K562 (cell line): ENCODE results near the gene USP22. TPM values are rescaled to one million over a fixed set of nuclear protein-coding genes. Genes with fewer than 3 reads are reported as not detected.
A peak's percentile ranks its signal among the peaks of the same experiment; 100 is the strongest.

ENCODE experiments used
- ARID1B ChIP-seq: fragments of 450-650 bp; IDR thresholded peaks from 2 replicates; pipeline ENCODE4 v1.6.1; 2016; ENCODE audit warnings: antibody characterized with exemption, mild to moderate bottlenecking, inconsistent platforms
- CREM ChIP-seq: IDR thresholded peaks from 2 replicates; pipeline ENCODE4 v1.6.1; 2014; ENCODE audit warnings: antibody characterized with exemption, low read depth
- CUX1 ChIP-seq: fragments of 200-800 bp; sonication (Bioruptor generic); IDR thresholded peaks from 2 replicates; pipeline ENCODE4 v1.6.1; 2016; ENCODE audit warnings: missing genetic modification characterization, missing compliant biosample characterization
- GABPB2 ChIP-seq: fragments of 250-450 bp; sonication (Bioruptor Pico); conservative IDR thresholded peaks from 2 replicates; pipeline ENCODE4 v1.5.1; 2021; ENCODE audit warnings: mild to moderate bottlenecking
- KAT8 ChIP-seq: fragments of 450-650 bp; IDR thresholded peaks from 2 replicates; pipeline ENCODE4 v1.6.1; 2016; ENCODE audit warnings: low read depth, mild to moderate bottlenecking
- KLF16 ChIP-seq: IDR thresholded peaks from 2 replicates; pipeline ENCODE4 v1.6.1; 2016; ENCODE audit warnings: antibody characterized with exemption
- LARP7 ChIP-seq: fragments of 450-650 bp; IDR thresholded peaks from 2 replicates; pipeline ENCODE4 v1.6.1; 2016
- MAFF ChIP-seq: IDR thresholded peaks from 2 replicates; pipeline ENCODE4 v1.6.1; 2012; ENCODE audit warnings: low read length, improper control_type of control experiment
- MED1 ChIP-seq: sonication (generic); formaldehyde crosslinking; IDR thresholded peaks from 2 replicates; pipeline ENCODE4 v1.8.1; 2023; ENCODE audit warnings: missing genetic modification reagents, borderline replicate concordance
- MEF2A ChIP-seq: IDR thresholded peaks from 2 replicates; pipeline ENCODE4 v1.6.1; 2011; ENCODE audit warnings: low read depth, mild to moderate bottlenecking, low read length, moderate library complexity; ENCODE audit not compliant: control insufficient read depth
- NFRKB ChIP-seq: fragments of 450-650 bp; IDR thresholded peaks from 2 replicates; pipeline ENCODE4 v1.6.1; 2016; ENCODE audit warnings: low read depth
- PHB ChIP-seq: fragments of 250-450 bp; sonication (Bioruptor Pico); IDR thresholded peaks from 2 replicates; pipeline ENCODE4 v1.5.0; 2021
- PREB ChIP-seq: sonication (generic); formaldehyde crosslinking; IDR thresholded peaks from 2 replicates; pipeline ENCODE4 v1.8.1; 2023; ENCODE audit warnings: mild to moderate bottlenecking, missing genetic modification reagents
- RFX1 ChIP-seq: fragments of 450-650 bp; IDR thresholded peaks from 2 replicates; pipeline ENCODE4 v1.6.1; 2016; ENCODE audit warnings: mild to moderate bottlenecking, moderate library complexity
- TCF7 ChIP-seq: sonication (generic); IDR thresholded peaks from 2 replicates; pipeline ENCODE4 v1.6.1; 2016; ENCODE audit warnings: antibody characterized with exemption, borderline replicate concordance
- TGIF2 ChIP-seq: sonication (generic); formaldehyde crosslinking; IDR thresholded peaks from 2 replicates; pipeline ENCODE4 v1.8.1; 2022; ENCODE audit warnings: mild to moderate bottlenecking, missing genetic modification reagents, moderate library complexity
- ZNF408 ChIP-seq: fragments of 250-450 bp; sonication (Bioruptor Pico); IDR thresholded peaks from 2 replicates; pipeline ENCODE4 v1.4.0; 2020; ENCODE audit warnings: low read depth, mild to moderate bottlenecking, moderate library complexity
- ZNF668 ChIP-seq: fragments of 250-450 bp; sonication (Bioruptor Pico); IDR thresholded peaks from 2 replicates; pipeline ENCODE4 v1.8.0; 2022; ENCODE audit warnings: mild to moderate bottlenecking, inconsistent platforms
- ZNF707 ChIP-seq: fragments of 250-450 bp; sonication (Bioruptor Pico); conservative IDR thresholded peaks from 2 replicates; pipeline ENCODE4 v1.8.0; 2022; ENCODE audit warnings: inconsistent platforms, mild to moderate bottlenecking, moderate library complexity
- polyA plus RNA-seq, 8 experiments: library from polyadenylated mRNA; depleted of rRNA in 4 of 8; stranded (reverse) in 5 of 8; unstranded in 3 of 8; fragments of >200 nt; fragmentation: Nextera tagmentation in 2 of 8; fragmentation: Illumina TruSeq in 1 of 8; extraction: Ambion mirVana in 2 of 8; extraction: Trizol in 1 of 8; gene quantifications; 2 replicates each; pipeline versions ENCODE4 v1.2.1 to v1.2.3, GENCODE V29; 2011 to 2014; ENCODE audit warnings: inconsistent platforms in 1 of 8, missing spikeins in 1 of 8
- total RNA-seq, 7 experiments: library from RNA; depleted of rRNA in 6 of 7; stranded (reverse); fragments of >200 nt in 6 of 7; fragmentation: Illumina TruSeq in 2 of 7; extraction: Trizol in 2 of 7; gene quantifications; 2 replicates each; pipeline versions ENCODE4 v1.2.1 to v1.2.3, GENCODE V29; 2011 to 2021; ENCODE audit warnings: low replicate concordance in 1 of 7
- TF ChIP-seq, protein P1 (sequence below): fragments of 250-450 bp; sonication (Bioruptor Pico); IDR thresholded peaks from 2 replicates; pipeline ENCODE4 v1.8.0; 2022; ENCODE audit warnings: moderate library complexity, mild to moderate bottlenecking, inconsistent platforms
- TF ChIP-seq, protein P2 (sequence below), 2 experiments: fragments of 450-650 bp; IDR thresholded peaks; 2 replicates each; pipeline ENCODE4 v1.6.1; 2016

Gene USP22
- total and polyA plus RNA-seq, 9 of the 15 experiments (the other 6 are each of a cell fraction or from before 2014, with no cell fraction given): 6.5 to 113 (median 58.9) TPM

GRCh38 chr17:21042458-21043295 is at the start of gene USP22 (continued):
- TF ChIP-seq CREM (peak; percentile 46), ARID1B (peak; percentile 52), MAFF (no peak), KLF16 (no peak), MED1 (CRISPR knock-in tag) (no peak), PREB (CRISPR knock-in tag) (no peak), MEF2A (no peak), RFX1 (no peak), TGIF2 (CRISPR knock-in tag) (no peak), PHB (CRISPR knock-in tag) (no peak), ZNF707 (no peak), GABPB2 (CRISPR knock-in tag) (no peak), KAT8 (no peak), NFRKB (peak; percentile 90), ZNF408 (CRISPR knock-in tag) (no peak), ZNF668 (CRISPR knock-in tag) (no peak), LARP7 (no peak), CUX1 (no peak), TCF7 (no peak)
- TF ChIP-seq, protein P1, sequence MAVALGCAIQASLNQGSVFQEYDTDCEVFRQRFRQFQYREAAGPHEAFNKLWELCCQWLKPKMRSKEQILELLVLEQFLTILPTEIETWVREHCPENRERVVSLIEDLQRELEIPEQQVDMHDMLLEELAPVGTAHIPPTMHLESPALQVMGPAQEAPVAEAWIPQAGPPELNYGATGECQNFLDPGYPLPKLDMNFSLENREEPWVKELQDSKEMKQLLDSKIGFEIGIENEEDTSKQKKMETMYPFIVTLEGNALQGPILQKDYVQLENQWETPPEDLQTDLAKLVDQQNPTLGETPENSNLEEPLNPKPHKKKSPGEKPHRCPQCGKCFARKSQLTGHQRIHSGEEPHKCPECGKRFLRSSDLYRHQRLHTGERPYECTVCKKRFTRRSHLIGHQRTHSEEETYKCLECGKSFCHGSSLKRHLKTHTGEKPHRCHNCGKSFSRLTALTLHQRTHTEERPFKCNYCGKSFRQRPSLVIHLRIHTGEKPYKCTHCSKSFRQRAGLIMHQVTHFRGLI (CRISPR knock-in tag): no peak
- TF ChIP-seq, protein P2, sequence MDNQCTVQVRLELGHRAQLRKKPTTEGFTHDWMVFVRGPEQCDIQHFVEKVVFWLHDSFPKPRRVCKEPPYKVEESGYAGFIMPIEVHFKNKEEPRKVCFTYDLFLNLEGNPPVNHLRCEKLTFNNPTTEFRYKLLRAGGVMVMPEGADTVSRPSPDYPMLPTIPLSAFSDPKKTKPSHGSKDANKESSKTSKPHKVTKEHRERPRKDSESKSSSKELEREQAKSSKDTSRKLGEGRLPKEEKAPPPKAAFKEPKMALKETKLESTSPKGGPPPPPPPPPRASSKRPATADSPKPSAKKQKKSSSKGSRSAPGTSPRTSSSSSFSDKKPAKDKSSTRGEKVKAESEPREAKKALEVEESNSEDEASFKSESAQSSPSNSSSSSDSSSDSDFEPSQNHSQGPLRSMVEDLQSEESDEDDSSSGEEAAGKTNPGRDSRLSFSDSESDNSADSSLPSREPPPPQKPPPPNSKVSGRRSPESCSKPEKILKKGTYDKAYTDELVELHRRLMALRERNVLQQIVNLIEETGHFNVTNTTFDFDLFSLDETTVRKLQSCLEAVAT (IDR thresholded peaks at IDR 0.05): peak; percentile 40 to 68; a peak in 1 of 4 replicates
